Measurements from ENCODE around the gene APP.

Gene APP

DNA sequence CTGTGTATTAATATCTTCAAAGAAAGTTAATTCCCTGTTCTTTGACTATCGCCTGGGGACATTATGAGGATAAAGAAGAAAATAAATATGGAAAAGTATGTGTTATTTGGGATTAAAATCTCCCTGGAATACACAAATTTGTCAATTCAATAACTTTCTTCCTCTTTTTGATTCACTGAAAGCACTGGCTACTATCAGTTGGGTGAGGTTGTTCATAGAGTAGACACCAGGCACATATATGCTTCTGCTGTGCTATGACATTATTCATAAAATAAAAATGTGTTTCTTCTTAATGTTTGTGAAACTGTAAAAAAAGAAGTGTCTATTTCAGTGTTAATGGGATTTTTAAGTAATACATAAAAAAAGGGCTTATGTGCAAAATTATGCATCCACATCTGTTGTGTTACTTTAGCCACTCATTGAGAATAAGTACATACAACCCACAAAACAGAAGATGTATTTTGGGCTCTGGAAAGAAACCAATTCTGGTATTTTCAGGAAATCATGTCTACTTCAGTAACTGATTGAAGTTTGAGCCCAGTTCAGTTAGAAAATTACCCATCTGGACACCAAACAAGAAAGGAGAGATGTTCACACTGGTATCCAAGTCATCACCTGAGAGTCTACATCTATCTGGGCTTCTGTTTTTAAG, 266.4 kb downstream of the APP start:
- DNase-seq (ENCODE audit: low spot score), result no peak

DNA sequence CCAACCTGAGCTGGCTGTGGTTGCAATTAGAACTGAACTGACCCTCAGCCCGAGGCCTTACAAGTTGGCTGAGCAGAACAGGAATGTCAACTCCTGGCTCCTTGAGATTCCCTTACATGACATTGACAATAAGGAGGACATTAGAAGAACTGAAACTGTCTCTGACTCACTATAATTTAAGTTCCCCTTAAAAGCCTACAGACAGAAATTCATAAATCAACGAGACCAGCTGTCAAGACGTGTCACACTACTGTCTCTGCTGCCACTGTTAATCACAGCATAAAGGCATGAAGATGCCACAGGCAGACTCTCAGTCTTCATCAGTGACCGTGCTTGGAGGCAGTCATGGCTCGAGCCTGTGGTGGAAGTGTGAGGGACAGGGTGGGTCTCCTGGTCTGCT, 267.0 kb downstream of the APP start:
- no peak for DNase-seq (ENCODE audit: low spot score)

DNA sequence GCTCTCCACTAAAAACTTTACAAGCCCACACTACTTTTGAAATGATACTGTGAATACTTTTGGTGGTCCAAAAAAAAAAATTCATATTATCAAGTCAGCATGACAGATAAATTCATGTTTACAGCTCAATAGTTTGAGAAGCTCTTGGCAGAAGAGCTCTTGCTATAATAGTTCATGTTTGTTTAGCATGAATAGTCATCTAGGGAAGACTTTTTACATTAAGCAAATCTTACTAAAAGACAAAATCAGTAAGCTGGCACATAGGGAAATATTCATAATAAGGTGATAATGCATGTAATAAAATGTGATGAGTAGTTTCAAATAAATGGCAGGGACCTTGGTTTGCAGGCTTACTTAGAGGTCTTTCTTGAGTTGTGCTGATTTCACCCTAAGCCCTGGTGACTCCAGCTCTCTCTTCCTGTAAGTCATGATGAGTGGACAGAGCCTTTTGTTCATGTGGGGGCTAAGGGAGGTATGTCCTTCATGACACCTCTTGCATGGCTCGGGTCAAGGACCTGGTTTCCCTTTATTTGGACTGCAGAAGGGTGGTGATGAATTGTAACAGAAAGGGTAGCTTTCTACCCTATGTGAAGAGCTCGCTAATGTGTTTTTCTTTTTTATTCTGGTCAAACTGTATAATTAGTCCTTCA, 269.1 kb downstream of the APP start:
- DNase-seq (ENCODE audit: low spot score), result peak; percentile 95

DNA sequence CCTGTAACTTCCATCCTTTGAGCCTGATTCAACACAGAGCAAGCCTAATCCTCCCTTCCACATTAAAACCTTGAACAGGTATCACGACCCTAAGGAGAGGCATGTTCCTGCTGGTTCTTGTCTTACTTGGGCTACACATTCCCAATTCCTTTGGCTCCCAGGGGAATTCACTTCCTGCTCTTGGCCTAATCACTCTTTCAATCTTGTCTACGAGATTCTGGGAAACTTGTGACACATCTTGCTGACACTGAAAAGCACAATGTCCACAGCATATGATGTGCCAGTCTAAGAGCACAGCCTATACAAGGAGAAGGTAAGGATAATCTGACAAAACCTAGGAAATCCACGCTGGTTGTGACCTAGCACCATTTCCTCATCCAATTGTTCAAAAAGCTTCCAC, 271.9 kb downstream of the APP start:
- DNase-seq (ENCODE audit: low spot score), result peak; percentile 61

DNA sequence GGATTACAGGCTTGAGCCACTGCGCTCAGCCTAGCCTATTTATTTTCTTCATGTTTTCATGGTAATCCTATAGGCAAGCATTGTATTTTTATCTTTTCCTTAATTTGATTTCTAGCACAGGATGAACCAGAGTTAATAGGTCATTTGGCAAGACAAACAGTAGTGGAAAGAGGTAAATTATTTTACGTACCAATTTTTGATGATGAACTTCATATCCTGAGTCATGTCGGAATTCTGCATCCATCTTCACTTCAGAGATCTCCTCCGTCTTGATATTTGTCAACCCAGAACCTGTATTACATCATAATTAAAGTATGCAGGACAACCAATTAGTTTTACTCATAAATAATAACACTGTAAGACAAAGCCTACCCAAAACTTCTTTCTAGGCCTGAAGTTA, 273.2 kb downstream of the APP start:
- DNase-seq (ENCODE audit: low spot score), result no peak

DNA sequence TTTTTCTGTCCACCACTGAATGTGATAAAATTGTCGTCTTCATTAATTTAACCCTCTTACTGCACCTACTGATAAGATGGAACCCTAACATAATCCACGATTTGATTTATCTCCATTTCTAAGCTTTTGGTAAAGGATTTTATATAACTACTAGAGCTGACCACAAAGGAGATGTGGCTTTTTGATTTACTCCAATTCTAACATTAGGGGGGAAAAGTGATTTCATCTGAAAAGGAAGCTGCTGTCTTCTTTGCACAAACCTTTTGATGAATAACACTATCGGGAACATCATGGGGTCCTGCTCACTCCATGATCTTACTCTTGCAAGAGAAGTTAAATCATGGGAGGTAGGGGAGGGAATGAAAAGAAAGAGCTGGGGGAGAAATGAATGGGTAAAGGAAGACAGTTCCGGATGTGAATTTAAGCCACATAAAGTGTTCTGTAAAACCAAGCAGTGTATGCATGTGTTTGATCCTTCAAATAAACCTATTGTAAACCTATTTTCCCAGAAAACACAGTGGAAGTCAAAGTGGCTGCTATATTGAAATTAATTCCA, 274.0 kb downstream of the APP start:
- no peak for DNase-seq (ENCODE audit: low spot score)

DNA sequence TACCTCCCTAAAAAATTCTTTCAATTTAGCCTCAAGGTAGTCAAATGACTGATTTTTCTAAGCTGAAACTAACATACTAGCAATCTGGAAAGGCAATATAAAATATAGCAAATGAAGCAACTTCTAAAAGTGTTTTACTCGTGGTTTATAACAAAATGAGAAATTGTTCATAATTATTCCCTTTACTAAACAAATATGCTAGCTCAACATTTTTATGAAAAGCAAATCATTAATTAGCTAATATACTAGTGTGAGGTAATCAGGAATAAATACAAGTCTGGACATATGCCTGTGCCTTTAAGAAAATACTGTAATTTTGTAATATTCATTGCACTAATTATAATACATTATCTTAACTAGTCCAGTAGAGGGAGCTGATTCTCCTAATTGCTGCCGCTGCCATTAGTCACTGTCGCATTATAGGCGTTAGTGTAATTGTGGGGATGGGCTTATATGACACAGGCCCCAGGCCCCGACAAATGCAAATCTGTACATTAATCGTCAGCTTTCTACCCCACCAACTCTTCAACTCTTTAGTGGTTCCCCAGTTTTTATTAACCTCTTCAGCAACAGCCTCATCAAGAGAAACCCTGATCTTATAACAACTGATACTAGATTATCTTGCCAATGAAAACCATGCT, 274.9 kb downstream of the APP start:
- DNase-seq (ENCODE audit: low spot score), result peak; percentile 73

DNA sequence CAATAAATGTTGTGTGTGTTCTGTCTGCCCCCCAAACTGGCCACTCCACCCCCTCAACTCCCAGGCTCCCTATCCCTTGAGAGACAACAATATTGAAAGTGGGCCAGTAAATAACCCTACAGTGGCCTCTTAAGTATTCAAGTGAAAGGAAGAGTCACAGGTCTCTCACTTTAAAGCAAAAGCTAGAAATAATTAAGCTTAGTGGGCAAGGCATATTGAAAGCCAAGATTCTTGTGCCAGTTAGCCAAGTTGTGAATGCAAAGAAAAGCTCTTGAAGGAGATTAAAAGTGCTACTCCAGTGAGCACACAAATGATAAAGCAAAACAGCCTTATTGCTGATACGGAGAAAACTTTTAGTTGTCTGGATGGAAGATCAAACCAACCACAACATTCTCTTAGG, 277.4 kb downstream of the APP start:
- DNase-seq (ENCODE audit: low spot score), result no peak

DNA sequence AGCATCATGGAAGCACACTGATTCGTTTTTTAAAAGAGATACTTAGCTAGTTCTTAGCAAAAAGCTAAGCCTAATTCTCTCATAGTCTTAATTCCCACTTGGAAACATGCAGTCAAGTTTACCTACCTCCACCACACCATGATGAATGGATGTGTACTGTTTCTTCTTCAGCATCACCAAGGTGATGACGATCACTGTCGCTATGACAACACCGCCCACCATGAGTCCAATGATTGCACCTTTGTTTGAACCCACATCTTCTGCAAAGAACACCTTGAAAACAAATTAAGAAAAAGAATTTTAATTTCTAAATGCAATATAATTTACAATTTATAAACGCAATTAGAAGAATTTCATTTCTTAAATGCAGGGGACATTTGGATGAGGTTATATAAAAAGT, 279.0 kb downstream of the APP start:
- DNase-seq (ENCODE audit: low spot score), result no peak

DNA sequence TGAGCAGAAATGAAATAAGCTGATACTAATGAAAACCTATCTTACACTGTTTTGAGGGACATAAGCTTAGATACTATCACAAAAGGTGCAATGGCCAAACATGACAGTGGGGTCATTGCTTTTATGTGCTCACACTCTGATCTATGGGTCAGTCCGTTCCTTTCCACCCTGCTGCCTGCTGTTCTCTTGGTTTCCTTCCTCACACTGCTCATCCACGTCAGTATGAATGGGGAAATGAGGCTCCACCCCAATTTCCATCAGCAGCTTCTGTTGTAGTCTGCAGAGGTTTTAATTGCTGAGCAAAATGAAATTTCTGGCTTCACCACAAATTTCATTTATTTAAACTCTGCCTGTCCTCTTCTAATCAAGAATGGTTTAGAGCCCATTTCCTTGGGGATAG, 280.6 kb downstream of the APP start:
- no peak for DNase-seq (ENCODE audit: low spot score)

DNA sequence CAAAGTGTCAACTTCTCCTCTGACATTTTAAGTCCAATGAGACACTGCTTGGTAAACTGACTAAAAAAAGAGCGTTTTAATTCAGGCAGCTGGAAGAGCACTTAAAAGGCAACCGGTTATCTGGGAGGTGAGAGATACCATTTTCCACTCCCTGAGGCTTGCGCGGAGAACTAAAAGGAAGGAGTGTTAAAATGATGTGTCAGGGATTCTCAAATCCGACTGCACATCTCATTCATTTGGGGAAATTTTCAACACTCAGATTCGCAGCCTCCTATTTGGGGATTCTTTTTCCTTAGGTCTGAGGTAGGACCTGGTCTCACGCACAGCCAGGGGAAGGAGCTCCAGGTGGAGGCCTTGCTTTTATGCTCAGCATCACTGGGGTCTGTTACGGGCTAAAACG, 281.9 kb downstream of the APP start:
- DNase-seq (ENCODE audit: low spot score), result no peak

DNA sequence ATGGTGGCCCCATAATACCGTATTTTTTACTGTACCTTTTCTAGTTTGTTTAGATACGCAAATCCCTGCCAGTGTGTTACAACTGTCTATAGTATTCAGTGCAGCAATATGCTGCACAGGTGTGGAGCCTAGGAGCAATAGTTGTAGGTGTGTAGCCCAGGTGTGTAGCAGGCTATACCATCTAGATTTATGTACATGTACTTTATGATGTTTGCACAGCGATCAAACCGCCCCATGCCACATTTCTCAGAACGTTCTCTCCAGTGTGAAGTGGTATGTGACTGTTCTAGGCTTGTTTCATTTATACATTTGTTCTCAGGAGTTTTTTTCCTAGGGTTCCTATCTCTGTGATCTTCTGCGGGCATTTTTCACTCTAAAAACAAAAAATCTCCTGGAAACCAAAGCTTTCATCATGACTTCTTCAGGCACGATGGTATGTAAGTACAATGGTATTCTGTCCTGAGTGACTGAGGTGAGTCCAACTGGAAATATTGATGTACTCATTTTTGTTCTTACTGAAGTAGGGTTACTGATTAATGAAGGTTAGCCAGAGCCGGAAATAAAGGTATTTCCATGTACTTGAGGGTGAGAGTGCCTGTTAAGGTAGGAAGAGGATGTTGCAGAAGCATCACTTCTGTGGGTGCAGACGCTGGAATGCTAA, 282.8 kb downstream of the APP start:
- no peak for DNase-seq (ENCODE audit: low spot score)

DNA sequence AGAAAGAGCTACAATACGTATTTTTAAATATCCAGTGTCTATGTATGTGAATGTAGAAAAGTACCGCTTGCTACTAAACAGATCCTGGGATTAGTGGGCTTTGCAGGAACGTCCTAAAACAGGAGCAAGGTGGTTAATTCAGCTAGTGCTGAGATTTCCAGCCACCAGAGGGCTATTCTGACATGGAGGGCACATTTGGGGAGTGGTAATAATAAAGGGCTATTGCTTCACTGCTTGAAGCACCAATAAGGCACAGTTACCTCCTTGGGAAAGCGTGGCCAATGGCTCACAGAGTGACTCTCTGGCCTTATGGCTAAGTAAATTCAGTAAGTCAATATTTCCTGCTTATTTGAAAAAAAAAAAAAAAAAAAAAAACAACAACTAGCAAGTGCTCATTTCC, 283.4 kb downstream of the APP start:
- no peak for DNase-seq (ENCODE audit: low spot score)

DNA sequence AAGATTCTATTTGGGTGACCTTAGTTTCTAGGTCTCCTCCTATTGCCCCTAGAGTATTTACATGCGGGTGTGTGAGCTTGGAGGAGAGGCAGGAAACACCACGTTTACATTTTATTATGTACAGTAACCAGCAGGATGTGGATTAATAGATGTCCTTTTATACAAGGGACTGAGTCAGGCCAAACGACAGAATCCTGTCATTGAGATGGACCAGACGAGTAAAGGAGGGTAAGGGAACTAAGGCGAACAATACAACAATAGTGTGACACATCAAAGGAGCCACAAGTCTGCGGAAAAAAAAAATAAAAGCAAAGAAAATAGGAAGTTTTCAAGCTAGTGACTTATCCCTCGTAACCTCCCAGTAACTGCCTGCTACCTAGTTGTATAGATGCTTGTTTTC, 284.7 kb downstream of the APP start:
- DNase-seq (ENCODE audit: low spot score), result peak; percentile 99

DNA sequence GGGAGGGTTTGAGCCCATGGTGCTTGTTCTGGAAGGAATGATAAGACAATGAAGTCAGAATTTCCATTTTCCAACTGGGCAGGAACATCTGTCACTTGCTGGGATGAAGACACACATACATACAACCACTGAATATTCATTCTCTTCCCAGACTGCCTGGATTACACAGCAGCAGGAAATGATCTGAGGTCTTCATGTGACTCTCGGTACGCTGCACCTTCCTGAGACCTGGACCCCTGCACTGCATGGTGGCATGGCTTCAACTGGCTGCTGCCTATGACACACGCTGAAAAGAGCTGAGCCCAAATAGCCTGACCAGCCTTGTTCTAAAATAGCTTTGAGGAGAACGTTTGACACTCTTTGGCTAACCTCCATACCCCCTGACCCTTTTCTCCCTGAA, 285.2 kb downstream of the APP start:
- peak; percentile 87 for DNase-seq (ENCODE audit: low spot score)

DNA sequence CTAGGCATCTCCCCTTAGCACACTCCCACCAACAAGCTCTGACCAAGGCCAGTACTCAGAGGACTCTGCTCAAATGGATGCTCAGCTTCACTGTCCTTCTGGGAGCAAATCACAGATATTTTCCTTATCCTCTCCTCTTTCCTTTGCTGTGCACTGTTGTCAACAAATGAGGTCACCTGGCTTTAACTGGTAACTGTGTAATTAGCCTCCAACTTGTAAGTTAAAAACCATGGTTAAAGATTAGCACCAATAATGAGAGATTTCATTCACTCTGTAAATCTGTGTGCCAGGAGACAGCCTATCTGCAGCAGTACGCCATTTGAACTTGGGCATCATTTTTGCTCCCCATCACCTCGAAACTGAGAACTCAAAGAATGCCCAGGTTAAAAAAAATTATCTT, 286.3 kb downstream of the APP start:
- no peak for DNase-seq (ENCODE audit: low spot score)

DNA sequence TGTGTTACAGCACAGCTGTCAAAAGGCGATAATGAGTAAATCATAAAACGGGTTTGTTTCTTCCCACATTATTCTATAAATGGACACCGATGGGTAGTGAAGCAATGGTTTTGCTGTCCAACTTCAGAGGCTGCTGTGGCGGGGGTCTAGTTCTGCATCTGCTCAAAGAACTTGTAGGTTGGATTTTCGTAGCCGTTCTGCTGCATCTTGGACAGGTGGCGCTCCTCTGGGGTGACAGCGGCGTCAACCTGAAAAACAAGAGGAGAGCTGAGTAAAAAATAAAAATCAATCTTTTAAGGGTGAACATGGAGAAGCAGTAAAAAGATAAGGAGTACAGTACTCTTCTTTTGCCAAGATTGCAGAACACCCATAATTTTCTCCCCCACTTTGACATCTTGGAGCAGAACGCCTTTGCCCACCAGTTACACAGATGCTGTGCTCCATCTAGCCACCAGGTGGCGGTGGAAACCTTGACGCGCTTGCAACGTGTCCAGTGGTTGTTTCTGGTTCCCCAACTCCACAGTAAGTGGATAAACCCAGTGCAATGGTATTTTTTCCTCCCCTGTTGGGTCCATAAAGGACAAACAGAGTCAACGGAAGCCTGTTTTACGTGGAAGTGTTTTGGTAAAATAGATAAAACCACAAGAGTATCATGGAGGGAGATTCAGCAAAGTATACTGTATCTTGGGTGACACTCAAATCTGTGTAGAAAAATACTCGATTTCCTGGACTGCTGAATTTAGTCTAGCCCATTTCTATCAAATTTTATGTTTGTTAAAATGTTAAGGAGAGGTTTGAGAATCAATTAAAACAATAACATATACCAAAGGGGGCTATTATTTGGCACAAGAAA, 288.8 kb downstream of the APP start:
- peak; percentile 61 for DNase-seq (ENCODE audit: low spot score)

DNA sequence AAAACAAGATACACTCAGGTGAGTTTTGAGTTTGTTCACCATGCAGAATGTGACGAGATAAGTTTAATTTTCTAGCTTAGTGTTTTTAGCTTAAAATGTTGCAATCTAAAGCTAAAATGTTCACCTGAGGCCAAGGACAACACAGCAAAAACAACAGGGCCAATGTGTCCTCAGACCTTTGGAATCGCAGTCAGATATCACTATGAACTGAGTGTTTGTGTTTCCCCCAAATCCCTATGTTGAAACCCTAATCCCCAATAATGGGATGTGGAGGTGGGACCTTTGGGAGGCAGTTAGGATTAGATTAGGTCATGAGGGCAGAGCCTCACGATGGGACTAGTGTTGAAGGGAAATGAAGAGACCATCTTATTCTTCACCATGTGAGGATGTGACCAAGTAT, 291.4 kb downstream of the APP start:
- DNase-seq (ENCODE audit: low spot score), result no peak

DNA sequence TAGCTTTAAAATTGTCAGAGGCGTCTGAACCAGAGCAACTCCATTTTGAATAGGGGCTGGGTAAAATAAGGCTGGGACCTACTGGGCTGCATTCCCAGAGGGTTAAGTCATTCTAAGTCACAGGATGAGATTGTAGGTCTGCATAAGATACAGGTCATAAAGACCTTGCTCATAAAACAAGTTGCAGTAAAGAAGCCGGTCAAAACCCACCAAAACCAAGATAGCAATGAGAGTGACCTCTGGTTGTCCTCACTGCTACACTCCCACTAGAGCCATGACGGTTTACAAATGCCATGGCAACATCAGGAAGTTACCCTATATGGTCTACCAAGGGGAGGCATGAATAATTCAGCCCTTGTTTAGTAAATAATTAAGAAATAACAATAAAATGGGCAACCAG, 292.2 kb downstream of the APP start:
- no peak for DNase-seq (ENCODE audit: low spot score)

DNA sequence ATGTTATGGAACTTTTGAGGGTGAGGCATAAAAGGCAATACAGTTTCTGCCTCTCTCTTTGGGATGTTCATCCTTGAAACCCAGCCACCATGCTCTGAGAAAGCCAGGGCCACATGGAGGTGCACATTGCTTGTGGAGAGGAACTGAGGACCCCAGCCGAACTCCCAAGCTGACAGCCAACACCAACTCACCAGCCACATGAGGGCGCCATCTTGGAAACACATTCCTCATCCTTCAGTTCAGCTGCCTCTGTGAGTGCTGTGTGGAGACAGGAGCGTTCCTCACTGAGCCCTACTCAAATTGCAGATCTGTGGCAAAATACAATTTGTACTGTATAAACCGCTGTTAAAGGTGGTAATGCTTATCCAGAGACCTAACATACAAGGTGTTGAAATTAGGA, 298.3 kb downstream of the APP start:
- no peak for DNase-seq (ENCODE audit: low spot score)

DNA sequence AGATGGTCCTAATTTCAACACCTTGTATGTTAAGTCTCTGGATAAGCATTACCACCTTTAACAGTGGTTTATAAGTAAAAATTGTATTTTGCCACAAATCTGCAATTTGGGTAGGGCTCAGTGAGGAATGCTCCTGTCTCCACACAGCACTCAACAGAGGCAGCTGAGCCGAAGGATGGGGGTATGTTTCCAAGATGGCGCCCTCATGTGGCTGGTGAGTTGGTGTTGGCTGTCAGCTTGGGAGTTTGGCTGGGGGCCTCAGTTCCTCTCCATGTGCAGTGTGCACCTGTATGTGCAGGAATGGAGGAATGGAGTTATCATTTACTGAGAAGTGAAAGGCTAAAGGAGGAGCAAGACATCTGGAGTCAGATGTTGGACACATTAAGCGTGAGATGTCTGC, 299.0 kb downstream of the APP start:
- DNase-seq (ENCODE audit: low spot score), result no peak

DNA sequence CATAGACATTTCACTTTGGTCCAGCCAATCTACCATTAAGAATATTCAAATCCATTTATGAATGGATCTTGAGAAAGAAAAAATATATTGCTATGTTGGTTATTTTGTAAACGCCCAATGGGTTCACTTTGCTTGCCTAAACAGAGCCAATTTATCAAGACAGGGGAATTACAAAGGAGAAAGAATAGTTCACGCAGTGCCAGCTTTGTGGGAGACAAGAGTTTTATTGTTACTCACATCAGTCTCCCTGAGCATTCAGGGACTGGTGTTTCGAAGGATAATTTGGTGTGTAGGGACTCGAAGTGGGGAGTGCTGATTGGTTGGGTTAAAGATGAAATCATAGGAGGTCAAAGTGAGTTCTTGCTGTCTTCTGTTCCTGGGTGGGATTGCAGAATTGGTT, 300.5 kb downstream of the APP start:
- DNase-seq (ENCODE audit: low spot score), result no peak
